Prostate gland (tissue), 2 donors: ENCODE measurements around the gene STAB1. TPM values are rescaled to one million over a fixed set of nuclear protein-coding genes. Genes with fewer than 3 reads are reported as not detected.

Experiments used
- DNase-seq: peaks from one replicate; pipeline ENCODE4 v3.0.0-alpha.2; 2019; ENCODE audit warnings: low spot score
- H3K27ac ChIP-seq, 2 donors: fragments of 200-600 bp; sonication (generic); 2 replicates each; pipeline ENCODE4 v1.5.1; 2017 to 2019
- H3K27me3 ChIP-seq: fragments of 200-600 bp; sonication (generic); replicated peaks from 2 replicates; pipeline ENCODE4 v1.5.1; 2019; ENCODE audit not compliant: insufficient read depth
- H3K36me3 ChIP-seq, 2 donors: fragments of 200-600 bp; sonication (generic); 1 replicate in 1 of 2; 2 replicates in 1 of 2; pipeline versions ENCODE4 v1.5.1 to v1.8.1; 2017 to 2019
- H3K4me1 ChIP-seq: fragments of 200-600 bp; sonication (generic); replicated peaks from 2 replicates; pipeline ENCODE4 v1.5.1; 2019
- H3K4me3 ChIP-seq, 2 donors: fragments of 200-600 bp; sonication (generic); 2 replicates each; pipeline ENCODE4 v1.5.1; 2017 to 2019
- H3K9me3 ChIP-seq: fragments of 200-600 bp; sonication (generic); 2 replicates; pipeline ENCODE4 v1.5.1; 2017
- POLR2A ChIP-seq: fragments of 450-650 bp; IDR thresholded peaks from one replicate; pipeline ENCODE4 v1.6.1; 2016; ENCODE audit warnings: antibody characterized with exemption, mild to moderate bottlenecking
- POLR2AphosphoS5 ChIP-seq: sonication (generic); formaldehyde crosslinking; IDR thresholded peaks from one replicate; pipeline ENCODE4 v1.6.1; 2017; ENCODE audit warnings: antibody characterized with exemption
- WGBS: methylation state at CpG from one replicate; pipeline ENCODE4 v1.1.5; 2018; 5-methylcytosine and 5-hydroxymethylcytosine counted together
- intact Hi-C: fragments of 100-400 bp; cut with DNase I; formaldehyde crosslinking; loops from one replicate; pipeline ENCODE4 v1.14.2; 2022
- total RNA-seq, 2 donors: library from RNA; depleted of rRNA; stranded (reverse); fragments of >200 nt; gene quantifications; one replicate each; pipeline ENCODE4 v1.1.0, GENCODE V29; 2016
- TF ChIP-seq, protein P1 (sequence below), 4 experiments: fragments of 200-600 bp in 2 of 4; fragments of 450-650 bp in 2 of 4; sonication (generic) in 2 of 4; IDR thresholded peaks; 1 replicate in 3 of 4; 2 replicates in 1 of 4; pipeline ENCODE4 v1.5.1; 2016 to 2019; ENCODE audit warnings: antibody characterized with exemption in 4 of 4, mild to moderate bottlenecking in 2 of 4, moderate library complexity in 2 of 4

Gene STAB1
- total RNA-seq: 10 to 100 TPM; 21.8 to 68.6 TPM

GRCh38 chr3:52494886-52495495, at the start of gene STAB1:
TSS of gene STAB1 (plus strand) at chr3:52495338. CDS start at chr3:52495414, 76 bp downstream.
- H3K36me3 ChIP-seq: peaks cover 17 to 25% of the 10 kb centered on the region in 2 donors
- H3K4me3 ChIP-seq: peak within 1 kb of the TSS; percentile 4 to 15
- H3K27me3 ChIP-seq: no peaks in the 10 kb centered on the region
- intact Hi-C loops: no loop called here
- no peak for DNase-seq
- WGBS: 56% methylated on average over 25 of the region's 25 CpGs
- TF ChIP-seq POLR2A: no peak
- TF ChIP-seq, protein P1, sequence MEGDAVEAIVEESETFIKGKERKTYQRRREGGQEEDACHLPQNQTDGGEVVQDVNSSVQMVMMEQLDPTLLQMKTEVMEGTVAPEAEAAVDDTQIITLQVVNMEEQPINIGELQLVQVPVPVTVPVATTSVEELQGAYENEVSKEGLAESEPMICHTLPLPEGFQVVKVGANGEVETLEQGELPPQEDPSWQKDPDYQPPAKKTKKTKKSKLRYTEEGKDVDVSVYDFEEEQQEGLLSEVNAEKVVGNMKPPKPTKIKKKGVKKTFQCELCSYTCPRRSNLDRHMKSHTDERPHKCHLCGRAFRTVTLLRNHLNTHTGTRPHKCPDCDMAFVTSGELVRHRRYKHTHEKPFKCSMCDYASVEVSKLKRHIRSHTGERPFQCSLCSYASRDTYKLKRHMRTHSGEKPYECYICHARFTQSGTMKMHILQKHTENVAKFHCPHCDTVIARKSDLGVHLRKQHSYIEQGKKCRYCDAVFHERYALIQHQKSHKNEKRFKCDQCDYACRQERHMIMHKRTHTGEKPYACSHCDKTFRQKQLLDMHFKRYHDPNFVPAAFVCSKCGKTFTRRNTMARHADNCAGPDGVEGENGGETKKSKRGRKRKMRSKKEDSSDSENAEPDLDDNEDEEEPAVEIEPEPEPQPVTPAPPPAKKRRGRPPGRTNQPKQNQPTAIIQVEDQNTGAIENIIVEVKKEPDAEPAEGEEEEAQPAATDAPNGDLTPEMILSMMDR (IDR thresholded peaks at IDR 0.05): no peak
- TF ChIP-seq POLR2AphosphoS5: no peak
- H3K9me3 ChIP-seq: no peaks in the 10 kb centered on the region
- peak within 1 kb of the TSS; percentile 44 to 50 for H3K27ac ChIP-seq
- no peaks in the 10 kb centered on the region for H3K4me1 ChIP-seq

GRCh38 chr3:52446042-52446441, 49.1 kb upstream of the STAB1 start:
- Histone ChIP-seq H3K4me3 (no peak overlapping the region), H3K27ac (no peak overlapping the region), H3K4me1 (no peaks in the 10 kb centered on the region), H3K36me3 (no peaks in the 10 kb centered on the region), H3K9me3 (no peaks in the 10 kb centered on the region), H3K27me3 (no peaks in the 10 kb centered on the region)
- 94% methylated on average over 4 of the region's 4 CpGs for WGBS
- TF ChIP-seq POLR2AphosphoS5 (no peak), POLR2A (no peak)
- TF ChIP-seq, protein P1 (IDR thresholded peaks at IDR 0.05): no peak
- DNase-seq: no peak
- intact Hi-C loops: loop anchor here (2.0 kb wide), 1 partner anchor 17 kb away; no protein-coding TSS in a partner anchor

DNA sequence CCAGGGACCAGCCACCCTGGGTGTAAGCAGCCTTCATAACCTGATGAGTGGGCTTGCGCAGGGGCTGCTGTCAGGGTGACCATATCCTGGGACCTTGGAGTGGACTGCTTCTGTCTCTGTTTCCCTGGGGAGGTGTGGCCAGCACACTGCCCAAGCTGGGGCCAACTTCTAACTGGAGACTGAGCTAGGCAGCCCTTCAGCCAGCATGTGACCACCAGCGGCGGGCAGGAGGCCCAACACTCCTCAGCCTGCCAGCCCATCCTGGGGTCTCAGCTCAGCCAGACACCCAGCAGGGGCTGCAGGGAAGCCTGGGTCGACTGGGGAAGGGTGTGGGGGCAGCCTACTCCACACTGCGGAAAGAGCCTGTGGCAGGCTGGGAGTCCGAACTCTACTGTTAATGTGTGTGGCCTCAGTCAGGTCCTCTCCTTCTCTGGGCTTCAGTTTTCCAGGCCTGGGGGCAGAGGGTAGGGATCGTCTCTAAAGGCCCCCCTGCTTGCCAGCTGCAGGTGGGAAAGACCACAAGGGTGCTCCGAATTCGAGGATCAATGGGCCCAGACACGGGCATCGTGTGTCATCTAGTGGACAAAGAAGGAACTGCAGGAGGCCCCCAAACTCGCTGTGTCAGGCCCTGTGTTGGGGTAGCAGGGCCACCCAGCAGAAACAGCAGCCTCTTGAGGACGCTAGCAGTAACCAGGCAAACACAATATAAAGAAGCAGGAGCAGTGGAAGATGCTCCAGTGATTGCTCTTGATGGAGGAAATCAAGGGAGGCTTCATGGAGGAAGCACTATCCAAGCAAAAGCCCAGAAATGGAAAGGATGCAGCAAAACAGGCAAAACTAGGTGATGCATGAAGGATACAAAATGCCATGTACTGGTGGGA, 48.3 kb upstream of the STAB1 start:
- TF ChIP-seq, protein P1 (IDR thresholded peaks at IDR 0.05): peak; percentile 97 to 100 (median 98)
- TF ChIP-seq POLR2AphosphoS5 (no peak), POLR2A (no peak)
- peak; percentile 39 for DNase-seq

DNA sequence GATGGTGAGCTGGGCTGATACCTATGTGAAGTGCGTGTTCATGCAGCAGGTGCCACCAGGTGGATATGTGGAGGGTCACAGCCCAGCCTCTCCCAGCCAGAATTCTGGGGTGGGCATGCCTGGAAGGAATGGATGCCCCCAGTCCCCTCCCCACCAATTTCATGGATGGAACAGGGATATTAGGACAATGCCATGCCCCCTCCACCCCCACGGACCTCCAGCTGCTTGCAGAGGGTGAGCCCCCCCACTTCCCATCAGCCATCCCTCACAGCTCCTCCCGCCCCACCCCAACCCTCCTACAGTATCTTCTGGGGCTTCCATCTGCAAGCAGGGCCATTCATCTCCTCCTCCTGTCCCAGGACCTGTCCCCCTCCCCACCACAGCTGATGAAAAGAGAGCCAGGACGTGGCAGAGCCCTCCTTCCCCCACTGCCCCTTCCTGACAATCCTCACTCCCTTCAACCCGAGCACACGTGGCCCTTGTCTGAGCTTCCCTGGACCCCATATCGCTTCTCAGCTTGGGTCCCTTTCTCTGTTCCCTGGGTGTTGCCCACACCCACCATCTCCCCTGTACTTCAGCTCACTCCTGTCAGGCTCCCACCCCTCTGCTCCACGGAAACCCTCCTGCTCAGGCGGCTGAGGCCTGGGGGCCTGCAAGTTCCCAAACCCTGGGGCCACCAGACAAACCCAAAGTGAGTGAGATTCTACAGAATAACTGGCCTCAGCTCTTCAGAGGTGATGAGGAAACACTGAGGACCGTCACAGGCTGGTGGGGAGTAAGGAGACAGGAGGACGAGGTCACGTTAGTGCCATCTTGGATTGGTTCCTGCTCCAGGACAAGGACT, 47.4 kb upstream of the STAB1 start:
- Histone ChIP-seq H3K36me3 (no peaks in the 10 kb centered on the region), H3K4me3 (no peak overlapping the region), H3K27ac (no peak overlapping the region), H3K27me3 (no peaks in the 10 kb centered on the region), H3K4me1 (no peaks in the 10 kb centered on the region), H3K9me3 (no peaks in the 10 kb centered on the region)
- TF ChIP-seq POLR2A (no peak), POLR2AphosphoS5 (no peak)
- TF ChIP-seq, protein P1 (IDR thresholded peaks at IDR 0.05): no peak
- intact Hi-C loops: loop anchor here (2.0 kb wide), 1 partner anchor 19 kb away; no protein-coding TSS in a partner anchor
- 71% methylated on average over 12 of the region's 12 CpGs for WGBS
- DNase-seq: no peak

More for the DNA sequence above, 48.3 kb upstream of the STAB1 start:
- Histone ChIP-seq H3K27ac (no peak overlapping the region), H3K9me3 (no peaks in the 10 kb centered on the region), H3K36me3 (no peaks in the 10 kb centered on the region), H3K4me1 (no peaks in the 10 kb centered on the region), H3K27me3 (no peaks in the 10 kb centered on the region), H3K4me3 (no peak overlapping the region)
- intact Hi-C loops: loop anchor here (2.0 kb wide), 1 partner anchor 18 kb away; no protein-coding TSS in a partner anchor
- 42% methylated on average over 12 of the region's 13 CpGs for WGBS
